ENCODE measurements around the gene VENTX. TPM values are rescaled to one million over a fixed set of nuclear protein-coding genes. Genes with fewer than 3 reads are reported as not detected.

The VENTX gene
- total and polyA plus RNA-seq, 2 donors (not counting 3 experiments of a cell fraction or from before 2014, with no cell fraction given), result not detected

DNA sequence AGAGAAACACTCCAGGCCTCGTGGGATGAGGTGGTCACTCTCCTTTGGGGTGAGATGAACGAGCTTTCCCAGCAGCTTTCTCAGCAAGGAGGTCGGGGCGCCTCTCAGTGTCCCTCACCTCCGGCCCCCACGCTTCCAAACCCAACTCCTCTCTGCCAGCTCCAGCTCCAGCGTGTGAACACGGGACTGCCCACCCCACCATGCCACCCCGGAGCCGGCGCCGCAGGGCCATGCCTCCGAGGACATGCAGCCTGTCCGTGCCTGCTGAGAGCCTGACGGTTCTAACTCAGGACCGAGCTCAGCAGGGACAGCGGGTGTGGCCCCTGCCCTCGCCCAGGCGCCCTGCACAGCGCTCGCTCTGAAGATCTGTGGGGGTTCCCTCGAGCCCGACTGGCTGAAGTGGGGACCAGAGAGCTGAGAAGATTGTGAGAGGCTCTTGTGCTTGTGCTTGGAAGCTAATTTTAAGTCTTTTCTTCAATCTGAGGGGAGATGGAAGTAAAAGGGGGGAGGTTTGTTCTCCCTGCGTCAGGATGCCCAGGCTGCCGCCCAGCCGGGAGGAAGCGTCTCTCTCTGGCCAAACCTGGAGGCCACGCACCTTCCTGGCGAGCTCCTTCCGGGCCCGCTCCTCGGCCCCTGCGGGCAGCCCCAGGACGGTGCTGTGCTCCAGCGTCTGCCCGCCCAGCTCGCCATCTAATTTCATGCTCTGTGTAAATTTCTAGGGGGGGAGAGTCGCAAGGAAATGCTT is 44.1 kb downstream of the VENTX start:
- no peaks in the 10 kb centered on the region for H3K9me3 ChIP-seq (replicated peaks; ENCODE audit: control insufficient read depth, insufficient read depth, low read length)
- FAIRE-seq (no peak), DNase-seq (ENCODE audit: low read depth, low spot score) (no peak)
- no peaks in the 10 kb centered on the region for H3K79me2 ChIP-seq (ENCODE audit: control insufficient read depth, insufficient read depth, low read length)
- no peaks in the 10 kb centered on the region for H3K9me1 ChIP-seq (replicated peaks; ENCODE audit: control insufficient read depth, extremely low read depth, insufficient read depth, low read length)
- H3K27ac ChIP-seq (ENCODE audit: insufficient read depth, low read depth, low read length), result no peak overlapping the region
- BruUV-seq (replicated peaks), result no TSS peak
- H3K4me1 ChIP-seq (ENCODE audit: control insufficient read depth, extremely low read depth, insufficient read depth, low read length), result no peaks in the 10 kb centered on the region
- no peak overlapping the region for H3K9ac ChIP-seq (replicated peaks; ENCODE audit: extremely low read depth, insufficient read depth, low read length)
- intact Hi-C loops (cut with micrococcal nuclease) (no loop called here), dilution Hi-C loops (cut with MboI; ENCODE audit: extremely low pct_ligation_motif_present, low sequenced_read_pairs) (no loop called here)
- TF ChIP-seq EZH2 (IDR thresholded peaks at IDR 0.05; ENCODE audit: borderline replicate concordance, low read depth, low read length, severe bottlenecking), result no peak
- TF ChIP-seq POLR2AphosphoS5 (IDR thresholded peaks at IDR 0.05; ENCODE audit: insufficient read depth, low read depth, low read length), result no peak
- TF ChIP-seq POLR2A (IDR thresholded peaks at IDR 0.05; ENCODE audit: low read depth, low read length), result no peak
- TF ChIP-seq MAX (IDR thresholded peaks at IDR 0.05; ENCODE audit: insufficient read depth, insufficient read length), result no peak
- no peak for TF ChIP-seq FOS (IDR thresholded peaks at IDR 0.05; ENCODE audit: borderline replicate concordance, insufficient read depth, low read length)
- TF ChIP-seq MYC (IDR thresholded peaks at IDR 0.05; ENCODE audit: low read depth, low read length), result no peak
- no peak for TF ChIP-seq JUN (IDR thresholded peaks at IDR 0.05; ENCODE audit: borderline replicate concordance, insufficient read depth, insufficient read length, low read depth)
- no peak for TF ChIP-seq GATA2 (IDR thresholded peaks at IDR 0.05; ENCODE audit: insufficient read depth, insufficient read length, low read depth, low read length)
- TF ChIP-seq, protein P1, sequence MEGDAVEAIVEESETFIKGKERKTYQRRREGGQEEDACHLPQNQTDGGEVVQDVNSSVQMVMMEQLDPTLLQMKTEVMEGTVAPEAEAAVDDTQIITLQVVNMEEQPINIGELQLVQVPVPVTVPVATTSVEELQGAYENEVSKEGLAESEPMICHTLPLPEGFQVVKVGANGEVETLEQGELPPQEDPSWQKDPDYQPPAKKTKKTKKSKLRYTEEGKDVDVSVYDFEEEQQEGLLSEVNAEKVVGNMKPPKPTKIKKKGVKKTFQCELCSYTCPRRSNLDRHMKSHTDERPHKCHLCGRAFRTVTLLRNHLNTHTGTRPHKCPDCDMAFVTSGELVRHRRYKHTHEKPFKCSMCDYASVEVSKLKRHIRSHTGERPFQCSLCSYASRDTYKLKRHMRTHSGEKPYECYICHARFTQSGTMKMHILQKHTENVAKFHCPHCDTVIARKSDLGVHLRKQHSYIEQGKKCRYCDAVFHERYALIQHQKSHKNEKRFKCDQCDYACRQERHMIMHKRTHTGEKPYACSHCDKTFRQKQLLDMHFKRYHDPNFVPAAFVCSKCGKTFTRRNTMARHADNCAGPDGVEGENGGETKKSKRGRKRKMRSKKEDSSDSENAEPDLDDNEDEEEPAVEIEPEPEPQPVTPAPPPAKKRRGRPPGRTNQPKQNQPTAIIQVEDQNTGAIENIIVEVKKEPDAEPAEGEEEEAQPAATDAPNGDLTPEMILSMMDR (IDR thresholded peaks at IDR 0.05; ENCODE audit: extremely low read depth in 1 of 2, insufficient read depth in 1 of 2, low read depth in 1 of 2, low read length in 2 of 2), result no peak
- no peak overlapping the region for H3K4me3 ChIP-seq (replicated peaks in 1 of 3; ENCODE audit: insufficient read depth in 1 of 3, low read depth in 1 of 3, low read length in 3 of 3)
- no peak overlapping the region for H2AFZ ChIP-seq (ENCODE audit: low read depth, low read length)
- no peaks in the 10 kb centered on the region for H3K27me3 ChIP-seq (ENCODE audit: control insufficient read depth in 2 of 2, insufficient read depth in 2 of 2, low read length in 2 of 2)
- H4K20me1 ChIP-seq (replicated peaks; ENCODE audit: control insufficient read depth, extremely low read depth, insufficient read depth, low read length), result no peaks in the 10 kb centered on the region
- CTCF ChIA-PET, result interaction anchor here (1.0 kb wide), 1 partner anchor 12 kb away, joined by 4 read pairs; no protein-coding TSS in a partner anchor
- no peak overlapping the region for H3K4me2 ChIP-seq (ENCODE audit: insufficient read depth, low read length)
- POLR2A ChIA-PET, result no interaction called here
- peaks cover 7 to 37% of the 10 kb centered on the region in 2 experiments for H3K36me3 ChIP-seq (ENCODE audit: control insufficient read depth in 2 of 2, extremely low read depth in 1 of 2, insufficient read depth in 2 of 2, low read length in 2 of 2)

All from endothelial cell of umbilical vein (primary cell).